SK-N-SH treated with all-trans-retinoic acid at 6 μM for 48 hours (cell line): ENCODE measurements around the gene DEFB113.

Experiments
- CREB5 ChIP-seq: fragments of 250-450 bp; sonication (Bioruptor Pico); IDR thresholded peaks from 2 replicates; pipeline ENCODE4 v1.5.1; 2020; ENCODE audit warnings: low read depth, mild to moderate bottlenecking, moderate library complexity
- CSDC2 ChIP-seq: fragments of 250-450 bp; sonication (Bioruptor Pico); IDR thresholded peaks from 2 replicates; pipeline ENCODE4 v1.5.0; 2020; ENCODE audit warnings: mild to moderate bottlenecking, moderate library complexity
- ISL1 ChIP-seq: fragments of 250-450 bp; sonication (Bioruptor Pico); IDR thresholded peaks from 2 replicates; pipeline ENCODE4 v2.1.2; 2022; ENCODE audit warnings: mild to moderate bottlenecking, moderate library complexity
- PATZ1 ChIP-seq: fragments of 250-450 bp; sonication (Bioruptor Pico); IDR thresholded peaks from 2 replicates; pipeline ENCODE4 v1.8.0; 2020; ENCODE audit warnings: mild to moderate bottlenecking, moderate library complexity, borderline replicate concordance
- POU6F1 ChIP-seq: fragments of 250-450 bp; sonication (Bioruptor Pico); IDR thresholded peaks from 2 replicates; pipeline ENCODE4 v1.8.0; 2021; ENCODE audit warnings: low read depth, mild to moderate bottlenecking, moderate library complexity, borderline replicate concordance
- PPARA ChIP-seq: fragments of 250-450 bp; sonication (Bioruptor Pico); IDR thresholded peaks from 2 replicates; pipeline ENCODE4 v1.5.0; 2020; ENCODE audit warnings: mild to moderate bottlenecking, borderline replicate concordance
- RARB ChIP-seq: fragments of 250-450 bp; sonication (Bioruptor Pico); IDR thresholded peaks from 2 replicates; pipeline ENCODE4 v1.8.0; 2021; ENCODE audit warnings: mild to moderate bottlenecking, moderate library complexity
- SNAI2 ChIP-seq: fragments of 250-450 bp; sonication (Bioruptor Pico); IDR thresholded peaks from 2 replicates; pipeline ENCODE4 v1.5.0; 2020; ENCODE audit warnings: mild to moderate bottlenecking, moderate library complexity
- TOX ChIP-seq: fragments of 250-450 bp; sonication (Bioruptor Pico); IDR thresholded peaks from 2 replicates; pipeline ENCODE4 v1.8.0; 2021; ENCODE audit warnings: mild to moderate bottlenecking, moderate library complexity, borderline replicate concordance
- TSHZ2 ChIP-seq: fragments of 250-450 bp; sonication (Bioruptor Pico); IDR thresholded peaks from 2 replicates; pipeline ENCODE4 v1.5.0; 2020; ENCODE audit warnings: mild to moderate bottlenecking, moderate library complexity
- ZC3H10 ChIP-seq: fragments of 250-450 bp; sonication (Bioruptor Pico); IDR thresholded peaks from 2 replicates; pipeline ENCODE4 v1.5.1; 2021; ENCODE audit warnings: mild to moderate bottlenecking, moderate library complexity
- ZFP3 ChIP-seq: fragments of 250-450 bp; sonication (Bioruptor Pico); IDR thresholded peaks from 2 replicates; pipeline ENCODE4 v1.5.0; 2020; ENCODE audit warnings: mild to moderate bottlenecking, moderate library complexity
- ZFP30 ChIP-seq: fragments of 450-650 bp; formaldehyde crosslinking; IDR thresholded peaks from 2 replicates; pipeline ENCODE4 v1.5.0; 2022; ENCODE audit warnings: mild to moderate bottlenecking, moderate library complexity
- ZNF565 ChIP-seq: fragments of 450-650 bp; formaldehyde crosslinking; conservative IDR thresholded peaks from 2 replicates; pipeline ENCODE4 v1.5.0; 2020; ENCODE audit warnings: low read depth, mild to moderate bottlenecking, moderate library complexity

- TF ChIP-seq POU6F1, result no peak
- no peak for TF ChIP-seq CREB5 (CRISPR knock-in tag)
- TF ChIP-seq ZFP3 (CRISPR knock-in tag), result no peak
- no peak for TF ChIP-seq PPARA (CRISPR knock-in tag)
- TF ChIP-seq ISL1, result no peak
- TF ChIP-seq ZC3H10, result no peak
- no peak for TF ChIP-seq PATZ1 (CRISPR knock-in tag)
- no peak for TF ChIP-seq TSHZ2 (CRISPR knock-in tag)
- no peak for TF ChIP-seq ZFP30 (CRISPR knock-in tag)
- no peak for TF ChIP-seq RARB (CRISPR knock-in tag)
- TF ChIP-seq TOX (CRISPR knock-in tag), result no peak
- no peak for TF ChIP-seq ZNF565 (CRISPR knock-in tag)
- TF ChIP-seq CSDC2, result no peak
- TF ChIP-seq SNAI2 (CRISPR knock-in tag), result no peak
Measured at GRCh38 chr6:49979584-49979983, 10.2 kb upstream of the DEFB113 start.
